Lower lobe of right lung (tissue), 2 donors: Measurements from ENCODE around the gene NUDC. TPM values are rescaled to one million over a fixed set of nuclear protein-coding genes. Genes with fewer than 3 reads are reported as not detected.
"Not testable (repeated sequence)": the region's sequence is repeated elsewhere in the genome, so short reads cannot be mapped to it uniquely, and the experiment has no call there.

Experiments used
- ATAC-seq, 2 donors: fragments of 200-7000 bp; cut with Tn5 transposase; one replicate each; pipeline ENCODE4 v1.9.1; 2020 to 2022; ENCODE audit warnings: mild to moderate bottlenecking in 2 of 2, moderate library complexity in 2 of 2
- DNase-seq: peaks from one replicate; pipeline ENCODE4 v3.0.0-alpha.2; 2020
- H3K27ac ChIP-seq: fragments of 200-600 bp; one replicate; pipeline ENCODE4 v1.8.0; 2022
- H3K27me3 ChIP-seq: fragments of 200-600 bp; one replicate; pipeline ENCODE4 v1.8.0; 2022; ENCODE audit warnings: low read depth
- H3K36me3 ChIP-seq: fragments of 200-600 bp; one replicate; pipeline ENCODE4 v1.8.0; 2022; ENCODE audit warnings: mild to moderate bottlenecking
- H3K4me1 ChIP-seq: fragments of 200-600 bp; one replicate; pipeline ENCODE4 v1.8.0; 2022
- H3K4me3 ChIP-seq: fragments of 200-600 bp; one replicate; pipeline ENCODE4 v1.8.0; 2022; ENCODE audit warnings: mild to moderate bottlenecking
- H3K9me3 ChIP-seq: fragments of 200-600 bp; one replicate; pipeline ENCODE4 v1.8.0; 2022
- CTCF ChIP-seq: fragments of 200-600 bp; IDR thresholded peaks from one replicate; pipeline ENCODE4 v1.8.0; 2022; ENCODE audit warnings: antibody characterized with exemption, mild to moderate bottlenecking
- intact Hi-C: fragments of 100-400 bp; cut with DNase I; formaldehyde crosslinking; loops from one replicate; pipeline ENCODE4 v1.11.0; 2022
- total RNA-seq: library from RNA; stranded (reverse); fragmentation: NEBNext Ultra II Directional; extraction: Animal tissue kit (Norgen Biotek cat#: 25700); gene quantifications from one replicate; pipeline ENCODE4 v1.2.1, GENCODE V29; 2021
- donor health status: DM: no; HTN: yes; CAD: no; lungs with severe emphysema.

The NUDC gene
- total RNA-seq, 1 donor from 2014 or later = 56.7 TPM

DNA sequence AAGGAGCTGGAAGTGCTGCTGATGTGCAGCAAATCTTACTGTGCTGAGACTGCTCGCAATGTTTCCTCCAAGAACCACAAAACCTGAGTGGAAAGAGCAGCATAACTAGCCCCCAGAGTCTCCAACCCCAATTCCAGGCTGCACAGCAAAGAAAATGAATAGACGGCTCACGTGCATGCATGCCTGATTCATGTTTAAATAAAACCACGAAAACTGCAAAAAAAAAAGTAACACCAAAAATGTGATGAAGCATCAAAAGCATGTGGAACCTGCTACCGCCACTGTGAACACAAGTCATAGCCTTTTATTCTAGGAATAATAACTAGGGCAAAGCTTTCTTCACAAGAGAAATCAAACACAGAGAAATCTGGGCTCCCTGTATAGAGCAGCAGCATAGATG, 62.3 kb downstream of the NUDC start:
- Histone ChIP-seq H3K36me3 (no peaks in the 10 kb centered on the region), H3K4me3 (no peak overlapping the region), H3K4me1 (no peaks in the 10 kb centered on the region), H3K9me3 (no peaks in the 10 kb centered on the region), H3K27ac (no peak overlapping the region), H3K27me3 (peaks cover 4% of the 10 kb centered on the region)
- TF ChIP-seq CTCF = no peak
- no peak for ATAC-seq
- intact Hi-C loops = no loop called here
- DNase-seq = no peak

- no peaks in the 10 kb centered on the region for H3K36me3 ChIP-seq
- no peak for ATAC-seq
- intact Hi-C loops = no loop called here
These were observed 62.7 kb downstream of the NUDC start for GRCh38 chr1:26984291-26984690.

DNA sequence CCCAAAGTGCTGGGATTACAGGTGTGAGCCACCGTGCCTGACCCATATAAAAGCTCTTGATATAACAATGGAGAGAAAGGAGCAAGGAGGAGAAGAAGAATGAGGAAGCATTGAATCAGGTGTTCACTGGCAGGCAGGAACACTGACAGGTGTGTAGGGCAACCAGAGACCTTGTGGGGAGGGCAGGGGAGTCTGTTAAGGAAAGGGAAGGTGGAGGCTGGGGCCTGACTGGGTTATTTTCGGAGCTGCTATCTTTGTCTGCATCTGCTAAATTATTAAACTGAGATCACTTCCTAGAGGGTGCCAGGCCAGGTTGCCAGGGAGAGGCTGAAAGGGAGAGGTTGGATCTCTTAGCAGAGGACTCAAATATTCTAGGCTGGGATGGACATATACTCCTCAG, 65.1 kb downstream of the NUDC start:
- H3K4me1 ChIP-seq = peaks cover 7% of the 10 kb centered on the region
- TF ChIP-seq CTCF = no peak
- H3K36me3 ChIP-seq = no peaks in the 10 kb centered on the region
- no peak for ATAC-seq
- no peak overlapping the region for H3K4me3 ChIP-seq
- H3K9me3 ChIP-seq = no peaks in the 10 kb centered on the region
- peaks cover 4% of the 10 kb centered on the region for H3K27me3 ChIP-seq
- intact Hi-C loops = no loop called here
- no peak for DNase-seq
- no peak overlapping the region for H3K27ac ChIP-seq

More at GRCh38 chr1:26984291-26984690, 62.7 kb downstream of the NUDC start:
- Histone ChIP-seq H3K4me3 (no peak overlapping the region), H3K27ac (no peak overlapping the region), H3K9me3 (no peaks in the 10 kb centered on the region), H3K27me3 (peaks cover 4% of the 10 kb centered on the region), H3K4me1 (no peaks in the 10 kb centered on the region)
- no peak for TF ChIP-seq CTCF
- DNase-seq = no peak

DNA sequence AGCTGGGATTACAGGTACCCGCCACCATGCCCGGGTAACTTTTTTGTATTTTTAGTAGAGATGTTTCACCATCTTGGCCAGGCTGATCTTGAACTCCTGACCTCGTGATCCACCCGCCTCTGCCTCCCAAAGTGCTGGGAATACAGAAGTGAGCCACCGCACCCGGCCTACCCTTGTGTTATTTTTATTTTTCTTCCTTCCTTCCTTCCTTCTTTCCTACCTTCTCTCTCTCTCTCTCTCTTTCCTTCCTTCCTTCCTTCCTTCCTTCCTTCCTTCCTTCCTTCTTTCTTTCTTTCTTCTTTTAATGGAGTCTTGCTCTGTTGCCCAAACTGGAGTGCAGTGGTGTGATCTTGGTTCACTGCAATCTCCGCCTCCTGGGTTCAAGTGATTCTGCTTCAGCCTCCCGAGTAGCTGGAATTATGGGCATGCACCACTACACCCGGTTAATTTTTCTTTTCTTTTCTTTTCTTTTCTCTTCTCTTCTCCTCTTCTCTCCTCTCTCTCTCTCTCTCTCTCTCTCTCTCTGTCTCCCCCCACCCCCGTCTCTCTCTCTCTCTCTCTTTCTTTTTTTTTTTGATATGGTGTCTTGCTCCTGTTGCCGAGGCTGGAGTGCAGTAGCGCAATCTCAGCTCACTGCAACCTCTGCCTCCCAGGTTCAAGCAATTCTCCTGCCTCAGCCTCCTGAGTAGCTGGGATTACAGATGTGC, 68.0 kb downstream of the NUDC start:
- H3K27ac ChIP-seq, ATAC-seq, intact Hi-C loops: not testable (repeated sequence)

GRCh38 chr1:26991310-26992116, 70.0 kb downstream of the NUDC start:
- no peak overlapping the region for H3K27ac ChIP-seq
- DNase-seq (no peak), ATAC-seq (no peak)
- intact Hi-C loops = no loop called here
- TF ChIP-seq CTCF = no peak
- no peaks in the 10 kb centered on the region for H3K9me3 ChIP-seq
- no peak overlapping the region for H3K4me3 ChIP-seq
- H3K27me3 ChIP-seq = peaks cover 22% of the 10 kb centered on the region
- no peaks in the 10 kb centered on the region for H3K36me3 ChIP-seq
- peaks cover 26% of the 10 kb centered on the region for H3K4me1 ChIP-seq

More for the DNA sequence above, 68.0 kb downstream of the NUDC start:
- H3K36me3 ChIP-seq, DNase-seq, H3K4me3 ChIP-seq, H3K9me3 ChIP-seq: not testable (repeated sequence)
- H3K4me1 ChIP-seq = peaks cover 21% of the 10 kb centered on the region
- H3K27me3 ChIP-seq = peaks cover 20% of the 10 kb centered on the region
